Immature natural killer cell (primary cell): ENCODE results near the gene RGS18. TPM values are rescaled to one million over a fixed set of nuclear protein-coding genes. Genes with fewer than 3 reads are reported as not detected.
"Not testable (repeated sequence)": the region's sequence is repeated elsewhere in the genome, so short reads cannot be mapped to it uniquely, and the experiment has no call there.

ENCODE experiments used
- DNase-seq, 3 donors: peaks; one replicate each; pipeline ENCODE4 v3.0.0; 2022; ENCODE audit warnings: mixed read lengths in 1 of 3
- H3K27ac Mint-ChIP-seq, 6 donors: one replicate each; pipeline ENCODE4 v1.8.0; 2020; ENCODE audit warnings: mixed read lengths in 6 of 6, mild to moderate bottlenecking in 5 of 6, inconsistent platforms in 4 of 6, moderate library complexity in 3 of 6
- H3K27me3 Mint-ChIP-seq, 3 donors: one replicate each; pipeline ENCODE4 v1.8.0; 2020 to 2021; ENCODE audit warnings: low read depth in 3 of 3, mild to moderate bottlenecking in 3 of 3, mixed read lengths in 3 of 3, moderate library complexity in 3 of 3, inconsistent platforms in 1 of 3
- H3K36me3 Mint-ChIP-seq, 3 donors: one replicate each; pipeline ENCODE4 v1.8.0; 2020; ENCODE audit warnings: mixed read lengths in 3 of 3, inconsistent platforms in 2 of 3, mild to moderate bottlenecking in 2 of 3
- H3K4me1 Mint-ChIP-seq, 2 donors: one replicate each; pipeline ENCODE4 v1.8.0; 2020; ENCODE audit warnings: inconsistent platforms in 2 of 2, mild to moderate bottlenecking in 2 of 2, mixed read lengths in 2 of 2, moderate library complexity in 1 of 2
- H3K4me3 Mint-ChIP-seq, 5 donors: one replicate each; pipeline ENCODE4 v1.8.0; 2020; ENCODE audit warnings: mild to moderate bottlenecking in 5 of 5, mixed read lengths in 5 of 5, inconsistent platforms in 3 of 5, moderate library complexity in 3 of 5
- H3K9me3 Mint-ChIP-seq, 6 donors: one replicate each; pipeline ENCODE4 v1.8.0; 2020; ENCODE audit warnings: mild to moderate bottlenecking in 6 of 6, mixed read lengths in 6 of 6, inconsistent platforms in 4 of 6, moderate library complexity in 3 of 6
- polyA plus RNA-seq, 3 donors: library from polyadenylated mRNA; unstranded; fragments of 300-500 nt; fragmentation: Illumina TruSeq; gene quantifications; one replicate each; pipeline ENCODE4 v1.2.3, GENCODE V29; 2021

The RGS18 gene
- 10 to 100 TPM in 1 of 3 donors, 1 to 10 TPM in 2; 1.3 to 14.3 (median 6.1) TPM for polyA plus RNA-seq

GRCh38 chr1:192158181-192158580 lies at the start of gene RGS18:
RGS18 (plus strand) TSS chr1:192158462; CDS start chr1:192158638, 176 bp downstream.
- H3K9me3 Mint-ChIP-seq = peaks cover 0 to 24% (median 8%) of the 10 kb centered on the region in 6 donors
- H3K27ac Mint-ChIP-seq = peak within 1 kb of the TSS in 3 of 6 donors; percentile 28 to 74 (median 40)
- peaks cover 0 to 2% (median 0%) of the 10 kb centered on the region in 3 donors for H3K27me3 Mint-ChIP-seq
- peak within 1 kb of the TSS; percentile 15 to 50 (median 38) for H3K4me3 Mint-ChIP-seq
- H3K4me1 Mint-ChIP-seq = peaks cover 10 to 19% of the 10 kb centered on the region in 2 donors
- no peaks in the 10 kb centered on the region for H3K36me3 Mint-ChIP-seq
- no peak for DNase-seq

GRCh38 chr1:192109576-192109975 lies 48.7 kb upstream of the RGS18 start:
- DNase-seq = no peak
- Mint-ChIP-seq H3K27ac (no peak overlapping the region), H3K27me3 (no peaks in the 10 kb centered on the region), H3K4me1 (no peaks in the 10 kb centered on the region), H3K4me3 (no peak overlapping the region), H3K9me3 (peaks cover 4 to 32% (median 10%) of the 10 kb centered on the region in 6 donors), H3K36me3 (no peaks in the 10 kb centered on the region)

- Mint-ChIP-seq H3K9me3 (peaks cover 4 to 44% (median 12%) of the 10 kb centered on the region in 6 donors), H3K27ac (no peak overlapping the region), H3K4me1 (no peaks in the 10 kb centered on the region), H3K27me3 (no peaks in the 10 kb centered on the region), H3K4me3 (no peak overlapping the region), H3K36me3 (peaks cover 0 to 2% (median 0%) of the 10 kb centered on the region in 3 donors)
- no peak for DNase-seq
Observed at GRCh38 chr1:192115000-192115399, 43.3 kb upstream of the RGS18 start.

- H3K4me1 Mint-ChIP-seq = no peaks in the 10 kb centered on the region
- no peak overlapping the region for H3K27ac Mint-ChIP-seq
- H3K27me3 Mint-ChIP-seq = no peaks in the 10 kb centered on the region
- H3K4me3 Mint-ChIP-seq = no peak overlapping the region
- peaks cover 10 to 48% (median 17%) of the 10 kb centered on the region in 6 donors for H3K9me3 Mint-ChIP-seq
- no peak for DNase-seq
- H3K36me3 Mint-ChIP-seq = peaks cover 0 to 4% (median 0%) of the 10 kb centered on the region in 3 donors
Observed at GRCh38 chr1:192118881-192119405, 39.3 kb upstream of the RGS18 start.

GRCh38 chr1:192119701-192120100 lies 38.6 kb upstream of the RGS18 start:
- DNase-seq = no peak
- H3K36me3 Mint-ChIP-seq = peaks cover 0 to 4% (median 0%) of the 10 kb centered on the region in 3 donors
- H3K4me3 Mint-ChIP-seq = no peak overlapping the region
- no peaks in the 10 kb centered on the region for H3K4me1 Mint-ChIP-seq
- no peaks in the 10 kb centered on the region for H3K27me3 Mint-ChIP-seq
- H3K9me3 Mint-ChIP-seq = peaks cover 8 to 42% (median 15%) of the 10 kb centered on the region in 6 donors
- H3K27ac Mint-ChIP-seq = no peak overlapping the region

- no peaks in the 10 kb centered on the region for H3K4me1 Mint-ChIP-seq
- H3K4me3 Mint-ChIP-seq = no peak overlapping the region
- H3K9me3 Mint-ChIP-seq = peaks cover 5 to 26% (median 14%) of the 10 kb centered on the region in 6 donors
- DNase-seq = no peak
- H3K27me3 Mint-ChIP-seq = no peaks in the 10 kb centered on the region
- no peak overlapping the region for H3K27ac Mint-ChIP-seq
- peaks cover 0 to 4% (median 0%) of the 10 kb centered on the region in 3 donors for H3K36me3 Mint-ChIP-seq
Observed at GRCh38 chr1:192122668-192123067, 35.6 kb upstream of the RGS18 start.

- H3K4me1 Mint-ChIP-seq = no peaks in the 10 kb centered on the region
- H3K9me3 Mint-ChIP-seq = peaks cover 5 to 26% (median 14%) of the 10 kb centered on the region in 6 donors
- H3K27ac Mint-ChIP-seq = no peak overlapping the region
- no peak overlapping the region for H3K4me3 Mint-ChIP-seq
- H3K27me3 Mint-ChIP-seq = no peaks in the 10 kb centered on the region
- peaks cover 0 to 4% (median 0%) of the 10 kb centered on the region in 3 donors for H3K36me3 Mint-ChIP-seq
- no peak for DNase-seq
Observed at GRCh38 chr1:192123212-192123611, 35.0 kb upstream of the RGS18 start.

- no peaks in the 10 kb centered on the region for H3K36me3 Mint-ChIP-seq
- no peak for DNase-seq
- H3K9me3 Mint-ChIP-seq = peaks cover 8 to 18% (median 11%) of the 10 kb centered on the region in 6 donors
- no peaks in the 10 kb centered on the region for H3K27me3 Mint-ChIP-seq
- H3K27ac Mint-ChIP-seq = no peak overlapping the region
- H3K4me3 Mint-ChIP-seq = no peak overlapping the region
- no peaks in the 10 kb centered on the region for H3K4me1 Mint-ChIP-seq
Observed at GRCh38 chr1:192126030-192126619, 32.1 kb upstream of the RGS18 start.

- no peaks in the 10 kb centered on the region for H3K4me1 Mint-ChIP-seq
Observed at GRCh38 chr1:192130175-192130574, 28.1 kb upstream of the RGS18 start.

GRCh38 chr1:192130865-192131264 lies 27.4 kb upstream of the RGS18 start:
- not testable (repeated sequence) for H3K36me3 Mint-ChIP-seq, H3K27ac Mint-ChIP-seq, DNase-seq, H3K4me1 Mint-ChIP-seq, H3K27me3 Mint-ChIP-seq, H3K4me3 Mint-ChIP-seq
- peaks cover 0 to 20% (median 8%) of the 10 kb centered on the region in 6 donors for H3K9me3 Mint-ChIP-seq

More at GRCh38 chr1:192130175-192130574, 28.1 kb upstream of the RGS18 start:
- H3K27me3 Mint-ChIP-seq = peaks cover 0 to 2% (median 0%) of the 10 kb centered on the region in 3 donors
- no peaks in the 10 kb centered on the region for H3K36me3 Mint-ChIP-seq
- no peak overlapping the region for H3K27ac Mint-ChIP-seq
- DNase-seq = no peak
- H3K4me3 Mint-ChIP-seq = no peak overlapping the region
- H3K9me3 Mint-ChIP-seq = peaks cover 0 to 15% (median 7%) of the 10 kb centered on the region in 6 donors

GRCh38 chr1:192131914-192132313 lies 26.3 kb upstream of the RGS18 start:
- no peak for DNase-seq
- Mint-ChIP-seq H3K36me3 (no peaks in the 10 kb centered on the region), H3K4me1 (no peaks in the 10 kb centered on the region), H3K9me3 (peaks cover 0 to 21% (median 7%) of the 10 kb centered on the region in 6 donors), H3K27ac (no peak overlapping the region), H3K4me3 (no peak overlapping the region), H3K27me3 (peaks cover 0 to 2% (median 0%) of the 10 kb centered on the region in 3 donors)

GRCh38 chr1:192133350-192133926 lies 24.8 kb upstream of the RGS18 start:
- Mint-ChIP-seq H3K9me3 (peaks cover 0 to 21% (median 7%) of the 10 kb centered on the region in 6 donors), H3K36me3 (no peaks in the 10 kb centered on the region), H3K27me3 (peaks cover 0 to 2% (median 0%) of the 10 kb centered on the region in 3 donors), H3K4me3 (no peak overlapping the region), H3K27ac (no peak overlapping the region), H3K4me1 (no peaks in the 10 kb centered on the region)
- DNase-seq = no peak

GRCh38 chr1:192140382-192140781 lies 17.9 kb upstream of the RGS18 start:
- H3K4me3 Mint-ChIP-seq = no peak overlapping the region
- no peak overlapping the region for H3K27ac Mint-ChIP-seq
- no peak for DNase-seq
- H3K36me3 Mint-ChIP-seq = no peaks in the 10 kb centered on the region
- peaks cover under 1 to 14% (median 5%) of the 10 kb centered on the region in 6 donors for H3K9me3 Mint-ChIP-seq
- no peaks in the 10 kb centered on the region for H3K4me1 Mint-ChIP-seq
- H3K27me3 Mint-ChIP-seq = no peaks in the 10 kb centered on the region

GRCh38 chr1:192147221-192147620 lies 11.0 kb upstream of the RGS18 start:
- Mint-ChIP-seq H3K9me3 (peaks cover 2 to 24% (median 9%) of the 10 kb centered on the region in 6 donors), H3K4me1 (no peaks in the 10 kb centered on the region), H3K27me3 (peaks cover 0 to 2% (median 2%) of the 10 kb centered on the region in 3 donors), H3K4me3 (no peak overlapping the region), H3K36me3 (peaks cover 0 to 6% (median 0%) of the 10 kb centered on the region in 3 donors), H3K27ac (no peak overlapping the region)
- no peak for DNase-seq
